HG03066 (cell line): Measurements from ENCODE around the gene GBP5.
A peak's percentile ranks its signal among the peaks of the same experiment; 100 is the strongest.

ENCODE experiments used
- ATAC-seq: cut with Tn5 transposase; IDR thresholded peaks from one replicate; pipeline ENCODE4 v1.9.1; 2021; ENCODE audit warnings: low read depth; ENCODE audit not compliant: unreplicated experiment

Gene GBP5

GRCh38 chr1:89272269-89273041, at the start of gene GBP5:
Gene GBP5 (minus strand): TSS chr1:89272860. CDS start chr1:89269555, 3,305 bp downstream.
- peak; percentile 83 for ATAC-seq

GRCh38 chr1:89322402-89322801, 49.7 kb upstream of the GBP5 start:
- ATAC-seq = no peak

- ATAC-seq = no peak
These were observed 39.9 kb upstream of the GBP5 start for GRCh38 chr1:89312572-89312971.

GRCh38 chr1:89311757-89312156, 39.1 kb upstream of the GBP5 start:
- no peak for ATAC-seq

GRCh38 chr1:89310976-89311375, 38.3 kb upstream of the GBP5 start:
- ATAC-seq = peak; percentile 10

- ATAC-seq = peak; percentile 90
These were observed 37.8 kb upstream of the GBP5 start for GRCh38 chr1:89310505-89310904.

GRCh38 chr1:89309828-89310227, 37.2 kb upstream of the GBP5 start:
- ATAC-seq = no peak

- no peak for ATAC-seq
These were observed 33.6 kb upstream of the GBP5 start for GRCh38 chr1:89306273-89306672.

- ATAC-seq = no peak
These were observed 32.8 kb upstream of the GBP5 start for GRCh38 chr1:89305493-89305892.

- no peak for ATAC-seq
These were observed 32.0 kb upstream of the GBP5 start for GRCh38 chr1:89304572-89305230.

- ATAC-seq = no peak
These were observed 30.2 kb upstream of the GBP5 start for GRCh38 chr1:89302697-89303332.

GRCh38 chr1:89299739-89300463, 27.2 kb upstream of the GBP5 start:
- ATAC-seq = peak; percentile 82

GRCh38 chr1:89298461-89298860, 25.8 kb upstream of the GBP5 start:
- ATAC-seq = no peak

GRCh38 chr1:89295187-89295586, 22.5 kb upstream of the GBP5 start:
- ATAC-seq = no peak

GRCh38 chr1:89291276-89291675, 18.6 kb upstream of the GBP5 start:
- ATAC-seq = no peak

- no peak for ATAC-seq
These were observed 15.3 kb upstream of the GBP5 start for GRCh38 chr1:89288051-89288340.

GRCh38 chr1:89287181-89288050, 14.8 kb upstream of the GBP5 start:
- ATAC-seq = peak; percentile 17

- peak; percentile 98 for ATAC-seq
These were observed 14.0 kb upstream of the GBP5 start for GRCh38 chr1:89286549-89287180.

GRCh38 chr1:89285745-89286380, 13.2 kb upstream of the GBP5 start:
- ATAC-seq = no peak
